Measurements from ENCODE around the gene PDE4A. TPM values are rescaled to one million over a fixed set of nuclear protein-coding genes. Genes with fewer than 3 reads are reported as not detected.

PDE4A gene
- total and polyA plus RNA-seq, 2 of the 8 experiments (the other 6 are each of a cell fraction or from before 2014, with no cell fraction given), result 2.0 to 4.4 TPM

DNA sequence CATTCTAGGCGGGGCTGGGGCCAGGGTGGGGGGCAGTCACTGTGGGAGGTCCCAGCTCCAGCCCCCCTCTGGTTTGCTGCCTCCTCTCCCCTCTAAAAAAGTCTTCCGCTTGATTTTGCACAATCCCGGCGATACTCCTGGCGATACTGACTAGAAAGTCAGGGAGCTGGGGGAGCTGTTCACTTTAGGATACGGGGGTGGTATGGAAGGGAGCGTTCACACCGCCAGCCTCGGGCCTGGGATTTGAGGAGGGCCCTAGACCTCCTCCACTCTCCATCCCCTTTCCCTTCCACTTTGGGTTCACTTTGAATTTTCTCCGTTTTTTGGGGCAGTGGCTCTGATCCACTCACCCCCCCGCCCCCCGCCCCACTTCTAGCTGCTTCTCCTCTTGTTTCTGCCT, 47.8 kb downstream of the PDE4A start (continued):
- TF ChIP-seq E2F6 (IDR thresholded peaks at IDR 0.05) (no peak), POLR2AphosphoS5 (IDR thresholded peaks at IDR 0.05; ENCODE audit: low read depth, low read length) (no peak), MAFK (IDR thresholded peaks at IDR 0.05; ENCODE audit: low read depth, low read length) (no peak), NRF1 (IDR thresholded peaks at IDR 0.05; ENCODE audit: low read depth, low read length) (no peak), ZNF274 (IDR thresholded peaks at IDR 0.05; ENCODE audit: borderline replicate concordance, extremely low read depth, low read length) (no peak)

All from H1 (cell line).